ENCODE measurements around the gene SULT4A1.
"Not testable (repeated sequence)": the region's sequence is repeated elsewhere in the genome, so short reads cannot be mapped to it uniquely, and the experiment has no call there.

SULT4A1 gene

GRCh38 chr22:43878079-43878795 is 15.9 kb upstream of the SULT4A1 start:
- H3K27me3 ChIP-seq (replicated peaks; ENCODE audit: control insufficient read depth, insufficient read depth, low read length) = peaks cover 55% of the 10 kb centered on the region
- DNase-seq (ENCODE audit: low read depth) = no peak
- no peak overlapping the region for H3K4me3 ChIP-seq (ENCODE audit: low read length)
- peaks cover 5% of the 10 kb centered on the region for H3K9me3 ChIP-seq (ENCODE audit: control insufficient read depth, low read length)
- no peak overlapping the region for H3K9ac ChIP-seq (ENCODE audit: low read length)
- no peaks in the 10 kb centered on the region for H3K36me3 ChIP-seq (ENCODE audit: control insufficient read depth, insufficient read depth, low read length, severe bottlenecking)
- no peaks in the 10 kb centered on the region for H3K4me1 ChIP-seq (ENCODE audit: control insufficient read depth, insufficient read depth, low read length)

GRCh38 chr22:43876866-43877509 is 14.7 kb upstream of the SULT4A1 start:
- Histone ChIP-seq H3K9ac (ENCODE audit: low read length) (no peak overlapping the region), H3K27me3 (replicated peaks; ENCODE audit: control insufficient read depth, insufficient read depth, low read length) (peaks cover 59% of the 10 kb centered on the region), H3K4me1 (ENCODE audit: control insufficient read depth, insufficient read depth, low read length) (no peaks in the 10 kb centered on the region), H3K9me3 (ENCODE audit: control insufficient read depth, low read length) (peaks cover 4% of the 10 kb centered on the region), H3K36me3 (ENCODE audit: control insufficient read depth, insufficient read depth, low read length, severe bottlenecking) (no peaks in the 10 kb centered on the region), H3K4me3 (ENCODE audit: low read length) (no peak overlapping the region)
- DNase-seq (ENCODE audit: low read depth) = no peak

DNA sequence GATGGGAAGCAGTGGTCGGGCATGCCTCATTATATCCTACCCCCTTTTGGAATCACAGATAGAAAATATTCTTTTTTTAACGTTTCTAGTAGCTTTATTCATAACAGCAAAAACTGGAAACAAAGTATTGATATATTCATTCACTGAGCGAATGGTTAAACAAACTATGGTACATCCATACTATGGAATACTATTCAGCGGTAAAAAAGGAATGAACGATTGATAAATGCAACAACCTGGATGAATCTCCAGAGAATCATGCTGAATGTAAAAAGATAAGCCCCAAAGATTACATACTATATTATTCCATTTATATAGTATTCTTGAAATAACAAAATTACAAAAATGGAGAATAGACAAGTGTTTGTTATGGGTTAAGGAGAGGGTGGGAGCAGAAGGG is 7.5 kb upstream of the SULT4A1 start:
- Histone ChIP-seq H3K4me3 (ENCODE audit: low read length) (no peak overlapping the region), H3K36me3 (ENCODE audit: control insufficient read depth, insufficient read depth, low read length, severe bottlenecking) (no peaks in the 10 kb centered on the region), H3K4me1 (ENCODE audit: control insufficient read depth, insufficient read depth, low read length) (no peaks in the 10 kb centered on the region), H3K9me3 (ENCODE audit: control insufficient read depth, low read length) (peaks cover 12% of the 10 kb centered on the region), H3K9ac (ENCODE audit: low read length) (no peak overlapping the region), H3K27me3 (replicated peaks; ENCODE audit: control insufficient read depth, insufficient read depth, low read length) (peaks cover 24% of the 10 kb centered on the region)
- no peak for DNase-seq (ENCODE audit: low read depth)

DNA sequence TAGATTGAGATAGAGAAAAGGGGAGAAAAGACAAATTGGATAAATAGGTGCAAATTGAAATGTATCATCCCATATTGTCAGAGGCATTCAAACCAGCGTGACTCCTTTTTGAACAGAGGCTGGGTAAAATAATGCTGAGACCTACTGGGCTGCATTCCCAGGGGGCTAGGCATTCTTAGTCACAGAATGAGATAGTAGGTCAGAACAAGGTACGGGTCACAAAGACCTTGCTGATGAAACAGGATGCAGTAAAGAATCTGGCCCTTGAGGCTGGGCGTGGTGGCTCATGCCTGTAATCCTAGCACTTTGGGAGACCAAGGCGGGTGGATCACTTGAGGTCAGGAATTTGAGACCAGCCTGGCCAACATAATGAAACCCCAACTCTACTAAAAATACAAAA is 6.7 kb upstream of the SULT4A1 start:
- not testable (repeated sequence) for H3K4me3 ChIP-seq (ENCODE audit: low read length); H3K4me1 ChIP-seq (ENCODE audit: control insufficient read depth, insufficient read depth, low read length); DNase-seq (ENCODE audit: low read depth); H3K9ac ChIP-seq (ENCODE audit: low read length); H3K36me3 ChIP-seq (ENCODE audit: control insufficient read depth, insufficient read depth, low read length, severe bottlenecking)
- Histone ChIP-seq H3K9me3 (ENCODE audit: control insufficient read depth, low read length) (peaks cover 12% of the 10 kb centered on the region), H3K27me3 (replicated peaks; ENCODE audit: control insufficient read depth, insufficient read depth, low read length) (peaks cover 25% of the 10 kb centered on the region)

- H3K4me3 ChIP-seq (ENCODE audit: low read length) = no peak overlapping the region
- H3K27me3 ChIP-seq (replicated peaks; ENCODE audit: control insufficient read depth, insufficient read depth, low read length) = peaks cover 25% of the 10 kb centered on the region
- peaks cover 12% of the 10 kb centered on the region for H3K9me3 ChIP-seq (ENCODE audit: control insufficient read depth, low read length)
- DNase-seq (ENCODE audit: low read depth) = peak; percentile 84
- no peak overlapping the region for H3K9ac ChIP-seq (ENCODE audit: low read length)
- no peaks in the 10 kb centered on the region for H3K36me3 ChIP-seq (ENCODE audit: control insufficient read depth, insufficient read depth, low read length, severe bottlenecking)
- no peaks in the 10 kb centered on the region for H3K4me1 ChIP-seq (ENCODE audit: control insufficient read depth, insufficient read depth, low read length)
These were observed 5.7 kb upstream of the SULT4A1 start for GRCh38 chr22:43867839-43868635.

DNA sequence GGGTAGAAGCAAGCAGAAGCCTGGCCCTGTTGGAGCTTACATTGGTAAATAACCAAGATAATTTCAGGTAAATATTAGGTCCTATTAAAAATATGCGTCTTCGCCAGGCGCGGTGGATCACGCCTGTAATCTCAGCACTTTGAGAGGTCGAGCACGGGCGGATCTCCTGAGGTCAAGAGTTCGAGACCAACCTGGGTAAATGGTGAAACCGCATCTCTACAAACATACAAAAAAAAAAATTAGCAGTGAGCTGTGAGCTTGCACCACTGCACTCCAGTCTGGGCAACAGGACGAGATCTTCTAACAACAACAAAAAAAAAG is 529 bp upstream of the SULT4A1 start:
- H3K9ac ChIP-seq (ENCODE audit: low read length) = no peak overlapping the region
- no peak for DNase-seq (ENCODE audit: low read depth)
- no peaks in the 10 kb centered on the region for H3K36me3 ChIP-seq (ENCODE audit: control insufficient read depth, insufficient read depth, low read length, severe bottlenecking)
- H3K9me3 ChIP-seq (ENCODE audit: control insufficient read depth, low read length) = no peaks in the 10 kb centered on the region
- peak overlapping the region; percentile 31 for H3K4me3 ChIP-seq (ENCODE audit: low read length)
- H3K4me1 ChIP-seq (ENCODE audit: control insufficient read depth, insufficient read depth, low read length) = no peaks in the 10 kb centered on the region
- H3K27me3 ChIP-seq (replicated peaks; ENCODE audit: control insufficient read depth, insufficient read depth, low read length) = peaks cover 56% of the 10 kb centered on the region

DNA sequence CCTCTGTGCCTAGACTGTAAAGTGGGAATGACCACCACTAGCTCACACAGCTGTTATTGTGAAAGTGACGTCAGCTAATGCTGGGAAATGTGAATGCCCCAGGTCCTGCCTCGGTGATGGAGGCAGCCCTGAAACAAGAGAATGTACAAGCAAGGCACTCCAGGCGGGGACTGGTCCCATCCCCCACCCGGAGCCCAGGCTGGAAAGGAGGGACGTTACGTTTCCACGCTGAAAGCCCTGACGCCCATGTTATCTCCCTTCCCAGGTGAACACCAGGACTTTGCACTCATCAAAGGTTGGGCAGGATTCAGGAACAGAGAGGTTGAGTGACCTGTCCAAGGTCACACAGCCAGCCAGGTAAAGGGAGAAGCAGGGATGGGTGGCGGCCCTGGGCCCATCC is 784 bp downstream of the SULT4A1 start:
- Histone ChIP-seq H3K9me3 (ENCODE audit: control insufficient read depth, low read length) (peaks cover 11% of the 10 kb centered on the region), H3K36me3 (ENCODE audit: control insufficient read depth, insufficient read depth, low read length, severe bottlenecking) (no peaks in the 10 kb centered on the region), H3K9ac (ENCODE audit: low read length) (no peak overlapping the region), H3K27me3 (replicated peaks; ENCODE audit: control insufficient read depth, insufficient read depth, low read length) (peaks cover 56% of the 10 kb centered on the region), H3K4me1 (ENCODE audit: control insufficient read depth, insufficient read depth, low read length) (no peaks in the 10 kb centered on the region), H3K4me3 (ENCODE audit: low read length) (peak overlapping the region; percentile 32)
- DNase-seq (ENCODE audit: low read depth) = no peak

GRCh38 chr22:43860831-43861230 is 1.5 kb downstream of the SULT4A1 start:
- peaks cover 16% of the 10 kb centered on the region for H3K9me3 ChIP-seq (ENCODE audit: control insufficient read depth, low read length)
- no peak overlapping the region for H3K4me3 ChIP-seq (ENCODE audit: low read length)
- no peaks in the 10 kb centered on the region for H3K4me1 ChIP-seq (ENCODE audit: control insufficient read depth, insufficient read depth, low read length)
- no peak for DNase-seq (ENCODE audit: low read depth)
- H3K27me3 ChIP-seq (replicated peaks; ENCODE audit: control insufficient read depth, insufficient read depth, low read length) = peaks cover 61% of the 10 kb centered on the region
- H3K9ac ChIP-seq (ENCODE audit: low read length) = no peak overlapping the region
- H3K36me3 ChIP-seq (ENCODE audit: control insufficient read depth, insufficient read depth, low read length, severe bottlenecking) = no peaks in the 10 kb centered on the region

- no peak overlapping the region for H3K9ac ChIP-seq (ENCODE audit: low read length)
- H3K4me3 ChIP-seq (ENCODE audit: low read length) = no peak overlapping the region
- DNase-seq (ENCODE audit: low read depth) = no peak
- no peaks in the 10 kb centered on the region for H3K36me3 ChIP-seq (ENCODE audit: control insufficient read depth, insufficient read depth, low read length, severe bottlenecking)
- H3K9me3 ChIP-seq (ENCODE audit: control insufficient read depth, low read length) = peaks cover 19% of the 10 kb centered on the region
- peaks cover 58% of the 10 kb centered on the region for H3K27me3 ChIP-seq (replicated peaks; ENCODE audit: control insufficient read depth, insufficient read depth, low read length)
- H3K4me1 ChIP-seq (ENCODE audit: control insufficient read depth, insufficient read depth, low read length) = no peaks in the 10 kb centered on the region
These were observed 2.2 kb downstream of the SULT4A1 start for GRCh38 chr22:43860126-43860525.

GRCh38 chr22:43859621-43860020 is 2.7 kb downstream of the SULT4A1 start:
- Histone ChIP-seq H3K4me3 (ENCODE audit: low read length) (no peak overlapping the region), H3K36me3 (ENCODE audit: control insufficient read depth, insufficient read depth, low read length, severe bottlenecking) (no peaks in the 10 kb centered on the region), H3K9ac (ENCODE audit: low read length) (no peak overlapping the region), H3K27me3 (replicated peaks; ENCODE audit: control insufficient read depth, insufficient read depth, low read length) (peaks cover 54% of the 10 kb centered on the region), H3K9me3 (ENCODE audit: control insufficient read depth, low read length) (peaks cover 19% of the 10 kb centered on the region), H3K4me1 (ENCODE audit: control insufficient read depth, insufficient read depth, low read length) (no peaks in the 10 kb centered on the region)
- no peak for DNase-seq (ENCODE audit: low read depth)

DNA sequence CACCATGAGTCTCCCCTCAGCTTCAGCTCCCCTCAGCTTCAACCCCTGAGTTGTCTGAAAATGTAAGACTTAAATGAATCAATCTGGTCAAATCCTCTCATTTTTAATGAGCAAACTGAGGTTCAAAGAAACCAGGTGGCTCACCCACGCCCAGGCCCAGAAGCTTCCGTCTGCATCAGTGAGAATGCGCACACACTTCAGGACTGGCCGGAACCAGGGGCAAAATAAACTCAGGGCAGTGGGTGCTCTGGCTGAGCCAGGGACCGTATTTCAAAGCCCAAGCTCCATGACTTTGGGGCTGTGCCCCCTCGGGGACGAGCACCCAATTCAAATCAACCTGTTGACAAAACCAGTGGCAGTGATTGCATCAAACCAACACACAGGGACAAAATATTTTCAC is 3.1 kb downstream of the SULT4A1 start:
- Histone ChIP-seq H3K27me3 (replicated peaks; ENCODE audit: control insufficient read depth, insufficient read depth, low read length) (peaks cover 50% of the 10 kb centered on the region), H3K36me3 (ENCODE audit: control insufficient read depth, insufficient read depth, low read length, severe bottlenecking) (no peaks in the 10 kb centered on the region), H3K9me3 (ENCODE audit: control insufficient read depth, low read length) (peaks cover 19% of the 10 kb centered on the region), H3K9ac (ENCODE audit: low read length) (no peak overlapping the region), H3K4me3 (ENCODE audit: low read length) (no peak overlapping the region), H3K4me1 (ENCODE audit: control insufficient read depth, insufficient read depth, low read length) (no peaks in the 10 kb centered on the region)
- DNase-seq (ENCODE audit: low read depth) = no peak

Data from adipocyte (in vitro differentiated cells).